Measurements from ENCODE around the gene CSN2. TPM values are rescaled to one million over a fixed set of nuclear protein-coding genes. Genes with fewer than 3 reads are reported as not detected.

CSN2 gene
- total RNA-seq, 1 donor from 2014 or later, result not detected

Other genes with a start within 250 kb of the CSN2 start
- gene SULT1B1, start 205.1 kb downstream of the CSN2 start, total RNA-seq, result 9.2 TPM
- 1.4 TPM for gene SULT1E1, start 105.6 kb downstream of the CSN2 start, total RNA-seq
- gene CSN1S1, start 34.7 kb downstream of the CSN2 start, total RNA-seq, result not detected
- not detected for gene STATH, start 30.2 kb upstream of the CSN2 start, total RNA-seq
- not detected for gene HTN3, start 62.7 kb upstream of the CSN2 start, total RNA-seq
- gene HTN1, start 84.7 kb upstream of the CSN2 start, total RNA-seq, result not detected
- gene PRR27, start 188.5 kb upstream of the CSN2 start, total RNA-seq, result not detected
- gene ODAM, start 230.0 kb upstream of the CSN2 start, total RNA-seq, result 2.8 TPM